MM.1S (cell line): Measurements from ENCODE around the gene MDGA2.

Experiments used
- DNase-seq: peaks from one replicate; pipeline ENCODE4 v3.0.0-alpha.2; 2015
- H2AFZ ChIP-seq: fragments of 300-600 bp; sonication (generic); 2 replicates; pipeline ENCODE4 v1.6.0; 2016; ENCODE audit warnings: antibody characterized with exemption, low read length
- H3F3A ChIP-seq: fragments of 300-600 bp; sonication (generic); 2 replicates; pipeline ENCODE4 v1.6.1; 2016; ENCODE audit warnings: mild to moderate bottlenecking, antibody characterized with exemption, low read length, moderate library complexity, mixed read lengths; ENCODE audit not compliant: insufficient read depth
- H3K27ac ChIP-seq: fragments of 300-600 bp; sonication (generic); 2 replicates; pipeline ENCODE4 v1.5.1; 2016; ENCODE audit warnings: mild to moderate bottlenecking, low read length
- H3K27me3 ChIP-seq: fragments of 300-600 bp; sonication (generic); replicated peaks from 2 replicates; pipeline ENCODE4 v1.6.0; 2016; ENCODE audit warnings: low read length; ENCODE audit not compliant: insufficient read depth
- H3K36me3 ChIP-seq: fragments of 300-600 bp; sonication (generic); replicated peaks from 2 replicates; pipeline ENCODE4 v1.6.1; 2016; ENCODE audit warnings: mild to moderate bottlenecking, low read length, mixed read lengths; ENCODE audit not compliant: insufficient read depth
- H3K4me1 ChIP-seq: fragments of 300-600 bp; sonication (generic); 2 replicates; pipeline ENCODE4 v1.6.1; 2016; ENCODE audit warnings: low read length, mixed read lengths
- H3K4me2 ChIP-seq: fragments of 300-600 bp; sonication (generic); 2 replicates; pipeline ENCODE4 v1.6.0; 2016; ENCODE audit warnings: low read depth, low read length
- H3K4me3 ChIP-seq: fragments of 300-600 bp; sonication (generic); 2 replicates; pipeline ENCODE4 v1.5.1; 2016; ENCODE audit warnings: low read length, mixed read lengths
- H3K79me2 ChIP-seq: fragments of 300-600 bp; sonication (generic); 2 replicates; pipeline ENCODE4 v1.6.1; 2016; ENCODE audit warnings: mixed run types, low read length, mixed read lengths
- H3K9ac ChIP-seq: fragments of 300-600 bp; sonication (generic); 2 replicates; pipeline ENCODE4 v1.6.1; 2016; ENCODE audit warnings: low read length, mixed read lengths
- H3K9me2 ChIP-seq: fragments of 300-600 bp; sonication (generic); replicated peaks from 2 replicates; pipeline ENCODE4 v1.6.1; 2016; ENCODE audit warnings: mild to moderate bottlenecking, low read length, mixed read lengths; ENCODE audit not compliant: insufficient read depth
- H3K9me3 ChIP-seq: fragments of 300-600 bp; sonication (generic); replicated peaks from 2 replicates; pipeline ENCODE4 v1.6.1; 2016; ENCODE audit warnings: mild to moderate bottlenecking, low read length, mixed read lengths; ENCODE audit not compliant: insufficient read depth
- H4K20me1 ChIP-seq: fragments of 300-600 bp; sonication (generic); 2 replicates; pipeline ENCODE4 v1.6.1; 2016; ENCODE audit warnings: mild to moderate bottlenecking, low read length, moderate library complexity, mixed read lengths; ENCODE audit not compliant: insufficient read depth
- CTCF ChIP-seq: fragments of 300-600 bp; sonication (generic); IDR thresholded peaks from 2 replicates; pipeline ENCODE4 v1.5.1; 2016; ENCODE audit warnings: antibody characterized with exemption, low read length, mixed read lengths
- EZH2 ChIP-seq: fragments of 300-600 bp; sonication (generic); optimal IDR thresholded peaks from 2 replicates; pipeline ENCODE3; 2017; ENCODE audit warnings: low read depth, mild to moderate bottlenecking, antibody characterized with exemption, low read length, mixed read lengths
- EZH2phosphoT487 ChIP-seq: fragments of 300-600 bp; sonication (generic); IDR thresholded peaks from 2 replicates; pipeline ENCODE4 v1.6.1; 2018; ENCODE audit warnings: antibody characterized with exemption, low read length

The MDGA2 gene

GRCh38 chr14:47226877-47227520 is 448.4 kb downstream of the MDGA2 start:
- no peak overlapping the region for H3K27ac ChIP-seq
- no peaks in the 10 kb centered on the region for H3K9me2 ChIP-seq

GRCh38 chr14:47223656-47224055 is 451.7 kb downstream of the MDGA2 start:
- TF ChIP-seq EZH2phosphoT487 (no peak), CTCF (no peak), EZH2 (no peak)
- no peaks in the 10 kb centered on the region for H3K36me3 ChIP-seq
- H3K27me3 ChIP-seq = no peaks in the 10 kb centered on the region
- no peaks in the 10 kb centered on the region for H3K79me2 ChIP-seq
- no peak overlapping the region for H3K27ac ChIP-seq
- no peak overlapping the region for H3K4me2 ChIP-seq
- no peaks in the 10 kb centered on the region for H3F3A ChIP-seq
- no peak overlapping the region for H2AFZ ChIP-seq
- no peaks in the 10 kb centered on the region for H3K4me1 ChIP-seq
- H3K4me3 ChIP-seq = no peak overlapping the region
- DNase-seq = no peak
- no peaks in the 10 kb centered on the region for H4K20me1 ChIP-seq
- H3K9me3 ChIP-seq = no peaks in the 10 kb centered on the region
- H3K9ac ChIP-seq = no peak overlapping the region
- H3K9me2 ChIP-seq = no peaks in the 10 kb centered on the region

More at GRCh38 chr14:47226877-47227520, 448.4 kb downstream of the MDGA2 start:
- Histone ChIP-seq H3K27me3 (no peaks in the 10 kb centered on the region), H3K79me2 (no peaks in the 10 kb centered on the region), H3K4me2 (no peak overlapping the region), H3K4me3 (no peak overlapping the region), H3K4me1 (no peaks in the 10 kb centered on the region), H3K9ac (no peak overlapping the region), H3K9me3 (no peaks in the 10 kb centered on the region), H4K20me1 (no peaks in the 10 kb centered on the region), H2AFZ (no peak overlapping the region), H3F3A (no peaks in the 10 kb centered on the region), H3K36me3 (no peaks in the 10 kb centered on the region)
- no peak for DNase-seq
- TF ChIP-seq EZH2 = no peak
- TF ChIP-seq EZH2phosphoT487 = no peak
- no peak for TF ChIP-seq CTCF

- H4K20me1 ChIP-seq = no peaks in the 10 kb centered on the region
- H3K4me1 ChIP-seq = no peaks in the 10 kb centered on the region
- no peak overlapping the region for H2AFZ ChIP-seq
Observed at GRCh38 chr14:47220096-47220495, 455.3 kb downstream of the MDGA2 start.

More at GRCh38 chr14:47220096-47220495, 455.3 kb downstream of the MDGA2 start:
- H3K9ac ChIP-seq = no peak overlapping the region
- no peak overlapping the region for H3K27ac ChIP-seq
- H3K9me2 ChIP-seq = no peaks in the 10 kb centered on the region
- H3K4me2 ChIP-seq = no peak overlapping the region
- H3K36me3 ChIP-seq = no peaks in the 10 kb centered on the region
- DNase-seq = no peak
- H3K79me2 ChIP-seq = no peaks in the 10 kb centered on the region
- no peaks in the 10 kb centered on the region for H3F3A ChIP-seq
- TF ChIP-seq CTCF (no peak), EZH2 (no peak), EZH2phosphoT487 (no peak)
- H3K27me3 ChIP-seq = no peaks in the 10 kb centered on the region
- H3K4me3 ChIP-seq = no peak overlapping the region
- no peaks in the 10 kb centered on the region for H3K9me3 ChIP-seq
